ENCODE data around the gene USP11.

Gene USP11

GRCh38 chrX:47199286-47199685 is 33.5 kb upstream of the USP11 start:
- Histone ChIP-seq H3K36me3 (ENCODE audit: control insufficient read depth in 2 of 2, insufficient read depth in 1 of 2, low read length in 2 of 2) (peaks cover 47 to 93% of the 10 kb centered on the region in 2 experiments), H3K4me1 (ENCODE audit: control insufficient read depth, insufficient read depth, low read length) (peaks cover 10% of the 10 kb centered on the region; the same call in 1 of the 2 replicates)
- TF ChIP-seq ZNF302 (tag by site-specific recombination; IDR thresholded peaks at IDR 0.05; ENCODE audit: low read depth) (no peak), SP7 (tag by site-specific recombination; IDR thresholded peaks at IDR 0.05) (no peak), ZNF37A (tag by site-specific recombination; IDR thresholded peaks at IDR 0.05) (no peak), ZFP37 (tag by site-specific recombination; IDR thresholded peaks at IDR 0.05) (no peak), ZNF354C (tag by site-specific recombination; IDR thresholded peaks at IDR 0.05; ENCODE audit: borderline replicate concordance, low read depth) (no peak), GLIS2 (tag by site-specific recombination; IDR thresholded peaks at IDR 0.05) (no peak), ZNF121 (tag by site-specific recombination; IDR thresholded peaks at IDR 0.05) (no peak), YY2 (tag by site-specific recombination; IDR thresholded peaks at IDR 0.05) (no peak), ZNF148 (tag by site-specific recombination; IDR thresholded peaks at IDR 0.05; ENCODE audit: borderline replicate concordance) (no peak), TSHZ1 (tag by site-specific recombination; IDR thresholded peaks at IDR 0.05; ENCODE audit: borderline replicate concordance) (no peak), ZNF544 (tag by site-specific recombination; IDR thresholded peaks at IDR 0.05) (no peak), ZNF549 (tag by site-specific recombination; IDR thresholded peaks at IDR 0.05) (no peak), ZBTB6 (tag by site-specific recombination; IDR thresholded peaks at IDR 0.05) (no peak), ZNF146 (tag by site-specific recombination; IDR thresholded peaks at IDR 0.05) (no peak), ZNF555 (tag by site-specific recombination; conservative IDR thresholded peaks at IDR 0.05) (no peak), ZNF664 (tag by site-specific recombination; IDR thresholded peaks at IDR 0.05) (no peak), HOXD13 (CRISPR knock-in tag; IDR thresholded peaks at IDR 0.05; ENCODE audit: borderline replicate concordance) (no peak)
- TF ChIP-seq, protein P1, sequence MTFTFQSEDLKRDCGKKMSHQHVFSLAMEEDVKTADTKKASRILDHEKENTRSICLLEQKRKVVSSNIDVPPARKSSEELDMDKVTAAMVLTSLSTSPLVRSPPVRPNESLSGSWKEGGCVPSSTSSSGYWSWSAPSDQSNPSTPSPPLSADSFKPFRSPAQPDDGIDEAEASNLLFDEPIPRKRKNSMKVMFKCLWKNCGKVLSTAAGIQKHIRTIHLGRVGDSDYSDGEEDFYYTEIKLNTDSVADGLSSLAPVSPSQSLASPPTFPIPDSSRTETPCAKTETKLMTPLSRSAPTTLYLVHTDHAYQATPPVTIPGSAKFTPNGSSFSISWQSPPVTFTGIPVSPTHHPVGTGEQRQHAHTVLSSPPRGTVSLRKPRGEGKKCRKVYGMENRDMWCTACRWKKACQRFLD (tag by site-specific recombination; IDR thresholded peaks at IDR 0.05): no peak

More at GRCh38 chrX:47199286-47199685, 33.5 kb upstream of the USP11 start:
- ChIA-PET POLR2A (interaction anchor here (0.6 to 1.4 kb wide), 2 partner anchors 19 to 39 kb away, joined by 3 to 6 read pairs; partner anchors contain the start of gene CDK16), CTCF (no interaction called here)
- H3K27ac ChIP-seq (ENCODE audit: extremely low read depth, low read depth, low read length): no peak overlapping the region
- H3K4me3 ChIP-seq (ENCODE audit: low read depth, low read length): no peak overlapping the region
- no peaks in the 10 kb centered on the region for H3K9me3 ChIP-seq (ENCODE audit: control insufficient read depth, insufficient read depth, low read depth, low read length)
